NCI-H1105 treated with DMSO at 0.1 percent for 48 hours (cell line): ENCODE results near the gene VSIG10L2.
A peak's percentile ranks its signal among the peaks of the same experiment; 100 is the strongest.

Experiments used
- DNase-seq: peaks from one replicate; lab custom pipeline; 2025; lab: John Stamatoyannopoulos, UW

Gene VSIG10L2

GRCh38 chr11:125947419-125948277 lies 1.8 kb downstream of the VSIG10L2 start:
- no peak for DNase-seq

- no peak for DNase-seq
Observed at GRCh38 chr11:125948278-125949051, 2.6 kb downstream of the VSIG10L2 start.

DNA sequence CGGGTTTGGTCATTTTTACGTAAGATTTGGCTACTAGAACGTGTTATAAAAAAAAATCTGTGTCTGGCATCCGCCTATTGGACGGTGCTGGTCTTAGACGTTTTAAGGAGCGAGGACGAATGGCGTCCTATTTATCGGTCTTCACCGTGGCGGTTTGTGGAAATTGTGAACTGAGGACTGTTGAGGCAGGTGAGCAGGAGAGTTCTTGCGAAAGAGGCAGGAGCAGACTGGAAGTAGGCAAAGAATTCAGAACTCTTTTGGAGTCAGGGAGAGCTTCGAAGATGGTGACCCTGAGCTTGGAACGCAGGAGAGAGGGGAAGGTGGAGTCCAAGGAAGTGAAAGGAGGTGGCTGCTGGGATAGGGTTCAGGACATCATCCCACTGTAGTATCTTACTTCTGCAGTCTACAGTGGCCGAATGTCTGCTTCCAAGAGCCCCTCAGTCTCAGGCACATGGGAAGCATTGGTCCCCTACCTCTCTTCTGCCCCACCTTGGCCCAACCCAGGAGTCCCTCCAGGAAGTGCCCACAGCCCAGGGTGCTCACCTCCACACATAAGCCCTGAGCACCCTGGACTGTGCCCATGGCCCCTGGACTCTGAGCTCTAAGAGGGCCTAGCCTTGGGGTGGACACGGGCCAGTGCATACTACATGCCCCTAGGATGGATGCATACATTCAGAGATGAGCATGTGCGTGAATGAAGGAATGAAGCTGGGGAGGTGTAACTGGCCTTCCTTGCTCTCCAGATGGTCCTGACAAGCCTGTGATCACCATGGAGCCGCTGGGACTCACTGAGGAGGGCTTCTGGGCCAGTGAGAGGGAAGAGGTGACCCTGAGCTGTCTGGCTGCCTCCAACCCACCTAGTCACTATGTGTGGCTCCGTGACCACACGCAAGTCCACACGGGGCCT lies 3.7 kb downstream of the VSIG10L2 start:
- no peak for DNase-seq

GRCh38 chr11:125950178-125950490 lies 4.3 kb downstream of the VSIG10L2 start:
- DNase-seq, result no peak

- DNase-seq, result no peak
Observed at GRCh38 chr11:125950696-125951651, 5.1 kb downstream of the VSIG10L2 start.

DNA sequence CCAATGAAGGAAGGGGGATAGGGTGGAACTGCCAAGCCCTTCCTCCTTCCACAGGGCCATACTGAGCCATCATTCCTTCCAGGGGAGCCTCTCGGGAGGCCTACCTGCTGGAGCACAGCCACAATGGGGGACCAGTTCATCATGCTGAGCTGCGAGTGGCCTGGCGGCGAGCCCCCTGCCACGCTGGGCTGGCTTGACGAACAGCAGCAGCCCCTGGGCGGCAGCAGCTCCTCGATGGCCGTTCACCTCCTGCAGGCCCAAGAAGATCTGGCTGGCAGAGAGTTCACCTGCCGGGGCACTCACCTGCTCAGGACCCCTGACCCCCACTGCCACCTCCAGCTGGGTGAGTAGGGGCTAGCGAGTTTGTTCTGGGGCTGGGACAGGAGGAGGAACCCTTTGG lies 5.9 kb downstream of the VSIG10L2 start:
- DNase-seq, result no peak

DNA sequence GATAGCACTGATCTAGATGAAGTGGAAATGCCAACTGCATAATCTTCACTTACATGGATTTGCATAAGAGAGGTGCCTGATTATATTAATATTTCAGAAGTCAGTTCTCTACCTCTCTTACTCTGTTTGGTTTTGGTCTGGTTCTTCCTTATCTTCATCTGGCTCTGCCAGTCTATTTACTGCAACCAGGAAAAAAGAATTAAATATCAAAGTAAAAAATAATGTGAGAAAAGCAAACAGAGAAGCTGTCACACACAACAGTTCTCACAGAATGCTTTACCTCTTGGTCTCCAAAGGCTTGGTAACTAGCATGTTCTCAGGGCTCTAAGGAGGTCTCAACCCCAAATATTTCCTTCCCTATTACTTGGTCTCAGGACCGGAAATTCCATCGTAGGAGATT lies 6.7 kb downstream of the VSIG10L2 start:
- no peak for DNase-seq

- DNase-seq, result peak; percentile 60
Observed at GRCh38 chr11:125952973-125953372, 7.1 kb downstream of the VSIG10L2 start.

- DNase-seq, result no peak
Observed at GRCh38 chr11:125953401-125953935, 7.6 kb downstream of the VSIG10L2 start.

DNA sequence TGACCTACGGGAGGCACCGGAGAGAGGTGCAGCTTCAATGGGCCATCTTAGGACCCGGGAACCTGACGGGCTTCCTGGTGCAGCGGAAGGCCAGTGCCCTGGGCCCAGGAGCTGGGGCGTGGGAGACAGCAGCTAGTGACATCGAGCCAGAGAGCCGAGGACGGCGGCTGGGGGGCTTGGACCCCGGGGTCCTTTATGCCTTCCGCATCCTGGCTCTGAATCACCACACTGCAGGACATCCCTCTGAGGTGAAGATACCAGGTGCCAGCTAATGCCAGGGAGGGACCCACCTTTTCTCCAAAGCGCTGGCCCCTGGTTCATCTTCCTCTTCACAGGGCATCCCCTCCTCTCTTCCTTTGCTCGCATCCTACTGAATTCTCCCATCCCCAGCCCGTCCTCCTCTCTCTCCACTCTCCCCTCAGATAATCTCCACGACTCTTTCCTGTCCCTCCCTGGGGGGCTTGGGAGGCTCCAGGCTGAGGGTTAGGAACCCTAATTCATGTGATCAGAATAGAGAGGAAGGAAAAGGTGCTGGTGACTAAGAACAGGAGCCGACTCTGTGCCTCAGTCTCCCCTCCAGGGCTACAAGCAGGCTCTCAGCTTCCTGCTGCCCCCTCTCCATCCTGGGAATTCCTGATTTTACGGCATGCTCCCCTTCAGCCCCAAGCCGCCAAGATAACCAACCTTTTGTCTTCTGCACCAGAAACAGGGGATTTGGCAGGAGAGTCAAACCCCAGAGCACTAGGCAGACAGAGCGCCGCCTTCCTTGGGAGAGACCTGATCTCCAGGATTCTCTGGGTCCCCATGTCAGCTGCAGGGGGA lies 8.5 kb downstream of the VSIG10L2 start:
- no peak for DNase-seq

DNA sequence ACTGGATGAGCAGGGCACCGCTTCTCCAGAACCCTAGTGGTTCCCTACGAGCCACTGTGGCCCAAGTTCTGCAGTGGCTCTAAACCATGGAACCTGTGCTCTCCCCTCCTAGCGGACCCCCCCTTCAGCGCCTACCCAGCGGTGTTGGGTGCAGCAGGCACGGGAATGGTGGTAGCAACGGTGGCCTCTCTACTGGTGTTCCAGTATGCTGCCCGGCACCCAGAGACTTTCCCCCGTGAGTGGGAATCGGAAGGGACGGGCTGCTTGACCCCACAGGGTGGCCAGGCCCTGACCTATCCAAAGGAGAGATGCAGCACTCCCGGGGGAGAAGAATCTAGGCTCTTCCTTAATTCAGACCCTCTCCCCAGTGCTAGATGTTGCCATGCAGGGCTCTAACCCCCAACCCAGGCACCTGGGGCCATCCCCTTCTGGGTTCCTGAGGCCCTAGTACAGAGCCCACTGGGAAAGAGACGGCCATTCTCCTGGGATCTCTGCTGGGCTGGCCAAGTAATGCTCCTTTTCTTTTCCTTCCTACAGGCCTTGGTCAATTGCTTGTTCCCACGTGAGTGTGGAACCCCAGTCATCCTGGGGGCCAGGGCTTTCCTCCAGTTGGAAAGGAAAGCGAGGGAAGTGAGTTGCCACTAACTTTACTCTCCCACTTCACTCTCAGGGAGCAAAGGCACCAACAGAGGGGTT lies 9.2 kb downstream of the VSIG10L2 start:
- DNase-seq, result no peak

DNA sequence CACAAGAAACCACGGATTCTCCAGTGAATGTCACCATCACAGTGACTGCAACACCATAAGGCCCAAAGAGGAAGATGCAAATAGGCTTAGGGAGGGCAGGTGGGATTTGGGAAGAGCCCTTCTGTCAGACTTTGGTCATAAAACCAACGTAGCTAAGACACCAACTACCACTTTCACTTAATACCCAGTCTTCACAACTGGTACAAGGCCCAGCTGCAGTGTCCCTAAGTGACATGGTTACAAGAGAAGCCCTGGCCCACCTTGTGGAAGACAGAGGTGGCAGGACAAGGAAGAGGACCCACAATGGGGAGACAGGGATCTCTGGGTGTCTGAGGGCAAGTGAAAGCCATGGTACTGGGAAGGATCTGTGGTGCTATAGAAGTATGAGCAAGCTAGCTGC lies 10.0 kb downstream of the VSIG10L2 start:
- no peak for DNase-seq

DNA sequence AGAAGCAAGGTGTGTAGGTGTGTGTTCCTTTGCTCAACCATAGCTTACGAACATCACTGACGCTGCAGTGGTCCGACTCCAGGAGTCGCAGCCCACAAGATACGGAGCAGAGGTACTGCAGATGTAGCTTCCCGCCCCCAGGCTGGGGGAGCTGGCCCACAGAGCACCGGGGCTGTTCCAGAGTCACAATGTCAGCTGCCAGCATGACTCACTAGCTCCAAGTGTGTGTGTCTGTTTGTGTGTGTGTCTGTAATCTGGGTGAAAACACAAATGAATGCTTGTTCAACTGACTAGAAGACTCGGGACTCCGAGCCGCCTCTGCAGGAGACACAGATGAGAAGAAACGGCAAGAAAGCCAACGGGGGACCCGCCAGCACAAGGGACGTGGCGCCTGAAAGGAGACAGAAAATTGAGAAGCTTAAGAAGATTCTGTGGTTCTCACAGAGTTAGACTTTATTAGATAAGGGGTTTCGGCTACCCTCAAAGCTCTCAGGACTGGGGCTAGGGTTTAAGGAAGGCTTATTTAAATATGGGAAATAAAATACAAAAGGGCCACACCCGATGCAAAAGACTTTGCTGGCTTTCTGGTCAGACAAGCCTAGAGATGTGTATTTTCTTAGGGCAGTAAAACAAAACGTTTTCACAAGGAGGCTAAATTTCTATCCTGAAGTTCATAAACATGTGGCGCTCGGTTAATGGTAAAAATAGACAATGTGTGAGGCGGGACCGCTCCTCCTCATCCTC lies 10.7 kb downstream of the VSIG10L2 start:
- DNase-seq, result no peak

DNA sequence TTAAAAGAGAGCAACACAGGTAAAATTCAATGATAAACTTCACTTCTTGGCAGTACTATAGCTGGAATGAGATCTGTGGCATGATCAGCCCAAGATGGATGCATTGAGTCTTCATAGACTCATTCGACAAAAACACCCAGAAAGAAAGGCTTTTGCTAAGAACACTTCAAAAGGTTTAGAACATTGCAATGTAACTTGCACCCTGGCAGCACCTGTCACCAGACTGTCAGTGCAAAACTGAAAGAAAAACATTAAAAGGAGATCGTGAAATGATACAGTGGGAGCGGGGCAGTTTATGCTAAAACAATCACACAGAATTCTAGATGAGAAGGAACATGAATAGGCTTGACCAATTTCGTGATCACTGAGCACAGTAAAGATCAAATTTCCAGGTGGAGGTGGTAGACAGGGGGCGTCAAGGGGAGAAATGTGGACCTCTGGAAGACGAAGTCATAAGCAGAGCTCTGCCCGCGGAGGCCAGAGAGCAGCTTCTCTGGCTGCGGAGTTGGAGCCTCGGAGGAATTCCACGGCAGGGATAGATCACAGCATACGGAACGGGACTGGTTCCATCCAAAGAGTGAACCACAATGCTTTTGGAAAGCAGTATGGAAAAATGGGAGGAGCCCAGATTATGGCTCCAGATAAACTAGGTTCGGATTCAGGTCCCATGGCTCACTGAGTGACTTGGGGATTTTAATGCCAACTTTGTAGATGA lies 11.9 kb downstream of the VSIG10L2 start:
- no peak for DNase-seq

DNA sequence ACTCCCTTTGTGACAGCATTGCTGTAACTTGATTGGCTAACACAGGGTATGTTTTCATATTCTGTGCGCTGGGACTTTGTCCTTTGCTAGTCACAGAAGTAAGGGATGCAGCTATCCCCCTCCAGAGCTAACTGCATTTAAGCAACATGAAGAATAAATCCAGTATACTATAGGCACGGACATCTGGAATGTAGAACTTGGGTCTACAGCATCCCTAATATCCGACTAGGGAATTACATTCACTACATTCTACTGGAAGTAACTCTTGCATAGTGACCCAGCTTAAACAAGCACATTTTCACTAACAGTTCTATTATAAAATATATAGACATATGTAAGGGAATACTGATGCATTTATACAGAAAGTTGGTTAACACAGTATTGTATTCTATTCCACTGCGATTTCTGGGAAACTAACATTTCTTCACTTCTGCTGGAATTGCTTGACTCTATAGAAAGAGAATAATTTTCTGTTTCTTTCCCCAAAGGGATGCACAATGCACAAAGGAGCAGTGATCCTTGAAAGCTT lies 13.1 kb downstream of the VSIG10L2 start:
- no peak for DNase-seq

DNA sequence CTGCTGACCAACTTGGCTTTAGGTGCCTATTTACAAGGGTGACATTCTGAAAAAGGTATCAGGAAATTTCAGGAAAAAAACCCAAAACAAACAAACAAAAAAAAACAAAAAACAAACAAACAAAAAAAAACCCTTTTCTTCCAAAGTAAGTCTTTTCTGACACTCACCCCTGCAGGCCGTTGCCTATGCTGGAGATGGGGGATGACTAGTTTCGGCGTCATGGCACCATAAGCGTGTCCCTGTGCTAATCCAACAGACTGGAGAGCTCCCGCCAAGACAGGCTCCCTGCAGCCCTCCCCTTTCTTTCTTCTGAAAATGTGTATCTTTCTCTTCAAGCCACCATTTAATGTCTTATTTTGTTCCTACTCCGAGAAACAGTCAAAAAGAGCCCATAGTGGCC lies 13.7 kb downstream of the VSIG10L2 start:
- no peak for DNase-seq

GRCh38 chr11:125959931-125960330 lies 14.1 kb downstream of the VSIG10L2 start:
- no peak for DNase-seq

DNA sequence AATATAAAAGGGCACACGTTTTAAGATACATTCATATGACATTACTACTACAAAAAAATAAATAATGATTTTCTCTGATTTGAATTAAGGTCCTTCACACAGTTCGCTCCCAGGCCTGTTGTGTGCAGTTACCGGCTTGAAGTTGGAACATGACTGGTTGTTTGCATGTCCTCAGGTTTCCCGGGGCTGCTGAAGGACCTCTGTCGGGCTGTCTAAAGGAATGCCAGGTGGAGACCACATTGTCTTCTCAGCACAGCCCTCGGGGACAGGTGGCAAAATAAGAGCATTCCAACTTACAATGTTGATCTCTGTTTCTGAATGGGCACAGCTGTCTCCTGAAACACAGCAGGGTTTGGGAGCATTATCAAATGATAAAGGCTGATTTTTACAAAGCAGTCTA lies 14.9 kb downstream of the VSIG10L2 start:
- DNase-seq, result no peak
